HCT116 (cell line): ENCODE results near the gene FRK. TPM values are rescaled to one million over a fixed set of nuclear protein-coding genes. Genes with fewer than 3 reads are reported as not detected.

Experiments used
- ATAC-seq: fragments of 200-7000 bp; cut with Tn5 transposase; 2 replicates; pipeline ENCODE4 v1.9.1; 2020; ENCODE audit warnings: mild to moderate bottlenecking, moderate library complexity
- BruUV-seq: library from RNA; stranded (reverse); fragments of 400-500 nt; replicated peaks from 2 replicates; lab custom pipeline; 2021; lab: Mats Ljungman, UMichigan
- CTCF ChIA-PET: fragments of 300-600 bp; sonication (Branson Sonifier 250); formaldehyde crosslinking; loops from one replicate; lab custom pipeline; 2021; ENCODE audit warnings: antibody characterized with exemption; lab: Charles Lee
- POLR2A ChIA-PET: fragments of 300-600, 350-600 bp; sonication (Branson Sonifier 250); formaldehyde crosslinking; loops from one replicate; lab custom pipeline; 2021; ENCODE audit warnings: antibody characterized with exemption; lab: Charles Lee
- RAD21 ChIA-PET, 2 experiments: fragments of 300-600 bp; sonication (Branson Sonifier 250); formaldehyde crosslinking; loops; one replicate each; lab custom pipeline; 2023; ENCODE audit warnings: low total read pairs in 2 of 2; ENCODE audit not compliant: uncharacterized antibody in 2 of 2, unreplicated experiment in 2 of 2, low non-redundant PET in 1 of 2; lab: Charles Lee
- DNase-seq: peaks from one replicate; pipeline ENCODE4 v3.0.0-alpha.2; 2010; ENCODE audit warnings: low read depth, low spot score
- H2AFZ ChIP-seq: fragments of 200-600 bp; shearing (Covaris generic), sonication (generic); 2 replicates; pipeline ENCODE4 v1.6.1; 2017; ENCODE audit warnings: low read depth, mixed run types, mixed read lengths, antibody characterized with exemption, low read length; ENCODE audit not compliant: poor library complexity, severe bottlenecking
- H3K27ac ChIP-seq: 2 replicates; pipeline ENCODE4 v1.5.1; 2012; ENCODE audit warnings: low read depth, low read length
- H3K27me3 ChIP-seq: fragments of 200-600 bp; sonication (generic); 2 replicates; pipeline ENCODE4 v1.6.1; 2016; ENCODE audit warnings: mixed run types, low read length, mixed read lengths; ENCODE audit not compliant: insufficient read depth
- H3K36me3 ChIP-seq, 2 experiments: fragments of 200-500 bp in 1 of 2; fragments of 200-600 bp in 1 of 2; sonication (Bioruptor generic) in 1 of 2; sonication (generic) in 1 of 2; 2 replicates each; pipeline versions ENCODE4 v1.5.1 to v1.6.1; 2014 to 2016; ENCODE audit warnings: low read length in 2 of 2, inconsistent platforms in 1 of 2, mixed read lengths in 1 of 2, mixed run types in 1 of 2; ENCODE audit not compliant: insufficient read depth in 2 of 2, control insufficient read depth in 1 of 2
- H3K4me1 ChIP-seq, 2 experiments: fragments of 200-600 bp in 1 of 2; sonication (generic) in 1 of 2; 2 replicates each; pipeline versions ENCODE4 v1.5.1 to v1.6.1; 2012 to 2017; ENCODE audit warnings: low read length in 2 of 2, inconsistent platforms in 1 of 2, mild to moderate bottlenecking in 1 of 2, mixed read lengths in 1 of 2, mixed run types in 1 of 2, moderate library complexity in 1 of 2; ENCODE audit not compliant: insufficient read depth in 2 of 2, control insufficient read depth in 1 of 2
- H3K4me2 ChIP-seq: fragments of 200-600 bp; sonication (generic); 2 replicates; pipeline ENCODE4 v1.6.1; 2017; ENCODE audit warnings: mixed run types, low read length, mixed read lengths
- H3K4me3 ChIP-seq, 2 experiments: fragments of 200-600 bp in 1 of 2; sonication (generic) in 1 of 2; replicated peaks in 1 of 2; 2 replicates each; pipeline ENCODE4 v1.5.1; 2011 to 2016; ENCODE audit warnings: low read length in 2 of 2, control low read depth in 1 of 2, low read depth in 1 of 2, mild to moderate bottlenecking in 1 of 2, mixed read lengths in 1 of 2, mixed run types in 1 of 2
- H3K79me2 ChIP-seq: fragments of 200-600 bp; sonication (generic); 2 replicates; pipeline ENCODE4 v1.6.1; 2017; ENCODE audit warnings: mild to moderate bottlenecking, mixed run types, low read length, moderate library complexity, mixed read lengths; ENCODE audit not compliant: insufficient read depth
- H3K9ac ChIP-seq: fragments of 200-600 bp; sonication (generic); 2 replicates; pipeline ENCODE4 v1.6.1; 2016; ENCODE audit warnings: low read length, mixed read lengths
- H3K9me2 ChIP-seq: fragments of 200-600 bp; sonication (generic), shearing (Covaris generic); 2 replicates; pipeline ENCODE4 v1.6.1; 2017; ENCODE audit warnings: mixed run types, mild to moderate bottlenecking, moderate library complexity; ENCODE audit not compliant: insufficient read depth
- H3K9me3 ChIP-seq, 2 experiments: fragments of 200-500 bp in 1 of 2; fragments of 200-600 bp in 1 of 2; sonication (Bioruptor generic) in 1 of 2; sonication (generic) in 1 of 2; 2 replicates each; pipeline ENCODE4 v1.6.1; 2014 to 2017; ENCODE audit warnings: low read length in 2 of 2, mixed read lengths in 2 of 2, inconsistent platforms in 1 of 2, low read depth in 1 of 2, mild to moderate bottlenecking in 1 of 2, mixed run types in 1 of 2, moderate library complexity in 1 of 2; ENCODE audit not compliant: control insufficient read depth in 1 of 2, insufficient read depth in 1 of 2
- H4K20me1 ChIP-seq: fragments of 200-600 bp; sonication (generic), shearing (Covaris generic); 2 replicates; pipeline ENCODE4 v1.6.1; 2017; ENCODE audit warnings: mixed run types, mild to moderate bottlenecking, moderate library complexity; ENCODE audit not compliant: insufficient read depth
- ATF3 ChIP-seq: IDR thresholded peaks from 2 replicates; pipeline ENCODE4 v1.6.1; 2012
- CBX3 ChIP-seq: IDR thresholded peaks from 2 replicates; pipeline ENCODE4 v1.6.1; 2012; ENCODE audit warnings: low read depth
- CEBPB ChIP-seq: IDR thresholded peaks from 2 replicates; pipeline ENCODE4 v1.6.1; 2012; ENCODE audit warnings: low read depth
- ELF1 ChIP-seq: IDR thresholded peaks from 2 replicates; pipeline ENCODE4 v1.6.1; 2012; ENCODE audit warnings: low read depth, borderline replicate concordance
- EZH2 ChIP-seq: fragments of 200-600 bp; sonication (generic); IDR thresholded peaks from 2 replicates; pipeline ENCODE4 v1.6.1; 2017; ENCODE audit warnings: antibody characterized with exemption, mixed run types
- FOSL1 ChIP-seq: IDR thresholded peaks from 2 replicates; pipeline ENCODE4 v1.6.1; 2012; ENCODE audit warnings: low read depth
- JUND ChIP-seq: IDR thresholded peaks from 2 replicates; pipeline ENCODE4 v1.6.1; 2012
- MAX ChIP-seq: IDR thresholded peaks from 2 replicates; pipeline ENCODE4 v1.6.1; 2012
- RAD21 ChIP-seq: IDR thresholded peaks from 2 replicates; pipeline ENCODE4 v1.6.1; 2012; ENCODE audit warnings: low read depth, mild to moderate bottlenecking
- SIN3A ChIP-seq: IDR thresholded peaks from 2 replicates; pipeline ENCODE4 v1.6.1; 2012; ENCODE audit warnings: low read depth
- SP1 ChIP-seq: IDR thresholded peaks from 2 replicates; pipeline ENCODE4 v1.6.1; 2012; ENCODE audit warnings: low read depth
- SRF ChIP-seq: IDR thresholded peaks from 2 replicates; pipeline ENCODE4 v1.6.1; 2012; ENCODE audit warnings: low read depth
- TCF7L2 ChIP-seq: IDR thresholded peaks from 2 replicates; pipeline ENCODE4 v1.7.0; 2011; ENCODE audit warnings: borderline replicate concordance, inconsistent platforms; ENCODE audit not compliant: insufficient read depth, insufficient read length; ENCODE audit errors: extremely low read depth
- YY1 ChIP-seq: IDR thresholded peaks from 2 replicates; pipeline ENCODE4 v1.6.1; 2011; ENCODE audit warnings: low read length, low read depth, moderate library complexity, mild to moderate bottlenecking; ENCODE audit not compliant: insufficient replicate concordance; ENCODE audit errors: extremely low read depth
- ZBTB33 ChIP-seq: IDR thresholded peaks from 2 replicates; pipeline ENCODE4 v1.6.1; 2011; ENCODE audit warnings: mild to moderate bottlenecking, low read length, moderate library complexity; ENCODE audit not compliant: insufficient replicate concordance; ENCODE audit errors: extremely low read depth
- ZFX ChIP-seq: fragments of 450-650 bp; IDR thresholded peaks from 2 replicates; pipeline ENCODE4 v1.6.1; 2017
- ZNF274 ChIP-seq: fragments of 200-500 bp; sonication (Bioruptor generic); IDR thresholded peaks from 2 replicates; pipeline ENCODE4 v1.6.1; 2014; ENCODE audit warnings: mild to moderate bottlenecking, low read depth, low read length, inconsistent platforms
- intact Hi-C: fragments of 100-400 bp; cut with micrococcal nuclease; formaldehyde crosslinking; loops from 2 replicates; pipeline ENCODE4 v1.10.0; 2022
- total RNA-seq: library from RNA; stranded (reverse); gene quantifications from one replicate; pipeline ENCODE4 v1.2.1, GENCODE V29; 2021; ENCODE audit not compliant: unreplicated experiment

FRK gene
- total RNA-seq, 1 experiment from 2014 or later, result 3.7 TPM

GRCh38 chr6:116004841-116005815, 55.6 kb downstream of the FRK start (continued):
- TF ChIP-seq ATF3, result no peak
- TF ChIP-seq SP1, result no peak
- no peak for TF ChIP-seq FOSL1
- no peak for TF ChIP-seq CBX3
- TF ChIP-seq ZBTB33, result no peak
- no peak for TF ChIP-seq MAX

- ChIA-PET CTCF (no interaction called here), RAD21 (no interaction called here), POLR2A (no interaction called here)
- no peak overlapping the region for H2AFZ ChIP-seq
- no peaks in the 10 kb centered on the region for H4K20me1 ChIP-seq
- H3K36me3 ChIP-seq, result no peaks in the 10 kb centered on the region
- no TSS peak for BruUV-seq
- no peaks in the 10 kb centered on the region for H3K9me3 ChIP-seq
- no peak overlapping the region for H3K9ac ChIP-seq
- no peaks in the 10 kb centered on the region for H3K4me1 ChIP-seq
- intact Hi-C loops, result no loop called here
- ATAC-seq (no peak), DNase-seq (no peak)
- H3K9me2 ChIP-seq, result no peaks in the 10 kb centered on the region
- no peak overlapping the region for H3K27ac ChIP-seq
- no peaks in the 10 kb centered on the region for H3K79me2 ChIP-seq
- no peak overlapping the region for H3K4me3 ChIP-seq
- H3K4me2 ChIP-seq, result no peak overlapping the region
- H3K27me3 ChIP-seq, result no peaks in the 10 kb centered on the region
- TF ChIP-seq FOSL1, result no peak
- TF ChIP-seq ATF3, result no peak
- no peak for TF ChIP-seq ZBTB33
- no peak for TF ChIP-seq SIN3A
- TF ChIP-seq RAD21, result no peak
- no peak for TF ChIP-seq TCF7L2
- TF ChIP-seq ZNF274, result no peak
- no peak for TF ChIP-seq EZH2
- no peak for TF ChIP-seq MAX
- no peak for TF ChIP-seq SP1
- TF ChIP-seq CEBPB, result no peak
- TF ChIP-seq YY1, result no peak
- no peak for TF ChIP-seq CBX3
- no peak for TF ChIP-seq JUND
- no peak for TF ChIP-seq SRF
- TF ChIP-seq ELF1, result no peak
- TF ChIP-seq ZFX, result no peak
These were observed 57.0 kb downstream of the FRK start for GRCh38 chr6:116003668-116004067.
